ENCODE measurements around the gene HAPLN2. TPM values are rescaled to one million over a fixed set of nuclear protein-coding genes. Genes with fewer than 3 reads are reported as not detected.

Gene HAPLN2
- total and polyA plus RNA-seq, 2 experiments from 2014 or later, result not detected

- 56% methylated on average over 18 of the region's 51 CpGs for WGBS (ENCODE audit: low lambda C conversion rate, missing lambda C conversion rate)
- no peak for DNase-seq (ENCODE audit: low spot score)
- H2AFZ ChIP-seq, result no peak overlapping the region
- no peak overlapping the region for H3K4me3 ChIP-seq
- H3K27me3 ChIP-seq, result peaks cover 75% of the 10 kb centered on the region
- H3K4me2 ChIP-seq, result no peak overlapping the region
- no peaks in the 10 kb centered on the region for H4K20me1 ChIP-seq (ENCODE audit: insufficient read depth, poor library complexity, severe bottlenecking)
- H3K36me3 ChIP-seq (replicated peaks; ENCODE audit: insufficient read depth, low read depth), result no peaks in the 10 kb centered on the region
- no peaks in the 10 kb centered on the region for H3K9me2 ChIP-seq (replicated peaks; ENCODE audit: insufficient read depth)
- no peaks in the 10 kb centered on the region for H3K79me2 ChIP-seq
- no peaks in the 10 kb centered on the region for H3K9me3 ChIP-seq (ENCODE audit: low read depth)
- no peak overlapping the region for H3K27ac ChIP-seq
- peaks cover 7% of the 10 kb centered on the region for H3K4me1 ChIP-seq (ENCODE audit: insufficient read depth)
- TF ChIP-seq EZH2 (IDR thresholded peaks at IDR 0.05; ENCODE audit: borderline replicate concordance) (no peak), CTCF (IDR thresholded peaks at IDR 0.05; ENCODE audit: poor library complexity) (no peak), EZH2phosphoT487 (IDR thresholded peaks at IDR 0.05; ENCODE audit: low read depth, severe bottlenecking, unreplicated experiment) (no peak)
Observed at GRCh38 chr1:156646738-156647211, 27.6 kb downstream of the HAPLN2 start.

GRCh38 chr1:156647351-156647750 lies 28.1 kb downstream of the HAPLN2 start:
- H3K27me3 ChIP-seq, result peaks cover 74% of the 10 kb centered on the region

GRCh38 chr1:156648496-156648895 lies 29.3 kb downstream of the HAPLN2 start:
- H3K27ac ChIP-seq, result no peak overlapping the region
- no peak overlapping the region for H3K4me3 ChIP-seq
- H3K4me1 ChIP-seq (ENCODE audit: insufficient read depth), result no peaks in the 10 kb centered on the region
- no peaks in the 10 kb centered on the region for H4K20me1 ChIP-seq (ENCODE audit: insufficient read depth, poor library complexity, severe bottlenecking)
- 82% methylated on average over 10 of the region's 10 CpGs for WGBS (ENCODE audit: low lambda C conversion rate, missing lambda C conversion rate)
- peaks cover 64% of the 10 kb centered on the region for H3K27me3 ChIP-seq
- no peaks in the 10 kb centered on the region for H3K9me2 ChIP-seq (replicated peaks; ENCODE audit: insufficient read depth)
- H3K79me2 ChIP-seq, result no peaks in the 10 kb centered on the region
- DNase-seq (ENCODE audit: low spot score), result no peak
- no peaks in the 10 kb centered on the region for H3K36me3 ChIP-seq (replicated peaks; ENCODE audit: insufficient read depth, low read depth)
- no peak overlapping the region for H2AFZ ChIP-seq
- no peak for TF ChIP-seq CTCF (IDR thresholded peaks at IDR 0.05; ENCODE audit: poor library complexity)
- TF ChIP-seq EZH2phosphoT487 (IDR thresholded peaks at IDR 0.05; ENCODE audit: low read depth, severe bottlenecking, unreplicated experiment), result no peak
- TF ChIP-seq EZH2 (IDR thresholded peaks at IDR 0.05; ENCODE audit: borderline replicate concordance), result no peak
- H3K9me3 ChIP-seq (ENCODE audit: low read depth), result no peaks in the 10 kb centered on the region
- no peak overlapping the region for H3K4me2 ChIP-seq

More at GRCh38 chr1:156647351-156647750, 28.1 kb downstream of the HAPLN2 start:
- Histone ChIP-seq H3K4me1 (ENCODE audit: insufficient read depth) (peaks cover 1% of the 10 kb centered on the region), H4K20me1 (ENCODE audit: insufficient read depth, poor library complexity, severe bottlenecking) (no peaks in the 10 kb centered on the region), H3K4me2 (no peak overlapping the region), H2AFZ (no peak overlapping the region), H3K4me3 (no peak overlapping the region), H3K9me2 (replicated peaks; ENCODE audit: insufficient read depth) (no peaks in the 10 kb centered on the region), H3K79me2 (no peaks in the 10 kb centered on the region), H3K36me3 (replicated peaks; ENCODE audit: insufficient read depth, low read depth) (no peaks in the 10 kb centered on the region), H3K9me3 (ENCODE audit: low read depth) (no peaks in the 10 kb centered on the region), H3K27ac (no peak overlapping the region)
- TF ChIP-seq CTCF (IDR thresholded peaks at IDR 0.05; ENCODE audit: poor library complexity), result no peak
- TF ChIP-seq EZH2phosphoT487 (IDR thresholded peaks at IDR 0.05; ENCODE audit: low read depth, severe bottlenecking, unreplicated experiment), result no peak
- no peak for TF ChIP-seq EZH2 (IDR thresholded peaks at IDR 0.05; ENCODE audit: borderline replicate concordance)
- DNase-seq (ENCODE audit: low spot score), result no peak
- 86% methylated on average over 10 of the region's 10 CpGs for WGBS (ENCODE audit: low lambda C conversion rate, missing lambda C conversion rate)

Data from hepatocyte (in vitro differentiated cells).